GM19455 (cell line): ENCODE data around the gene CNN1.
"Not testable (repeated sequence)": the region's sequence is repeated elsewhere in the genome, so short reads cannot be mapped to it uniquely, and the experiment has no call there.

Experiments used
- ATAC-seq: cut with Tn5 transposase; IDR thresholded peaks from one replicate; pipeline ENCODE4 v1.9.1; 2021; ENCODE audit not compliant: unreplicated experiment

CNN1 gene

GRCh38 chr19:11598746-11599145, 60.1 kb downstream of the CNN1 start:
- ATAC-seq = no peak

GRCh38 chr19:11599704-11600103, 61.1 kb downstream of the CNN1 start:
- not testable (repeated sequence) for ATAC-seq
